ENCODE measurements around the gene COCH.

Gene COCH

GRCh38 chr14:30834353-30834752 is 40.0 kb upstream of the COCH start:
- Histone ChIP-seq H3K4me1 (ENCODE audit: low read length) (no peaks in the 10 kb centered on the region), H3K4me3 (ENCODE audit: low read length) (no peak overlapping the region), H2AFZ (ENCODE audit: low read length) (no peak overlapping the region), H3K36me3 (replicated peaks; ENCODE audit: insufficient read depth, low read length) (no peaks in the 10 kb centered on the region), H3K9me3 (replicated peaks; ENCODE audit: insufficient read depth, low read length) (no peaks in the 10 kb centered on the region), H4K20me1 (ENCODE audit: insufficient read depth, low read length) (no peaks in the 10 kb centered on the region), H3K27ac (ENCODE audit: low read length) (no peak overlapping the region), H3K27me3 (replicated peaks; ENCODE audit: insufficient read depth, low read length) (no peaks in the 10 kb centered on the region), H3K4me2 (ENCODE audit: low read depth, low read length) (no peak overlapping the region), H3K9me2 (replicated peaks; ENCODE audit: insufficient read depth, low read length) (no peaks in the 10 kb centered on the region), H3F3A (ENCODE audit: insufficient read depth, low read length) (no peaks in the 10 kb centered on the region), H3K79me2 (ENCODE audit: low read length) (no peaks in the 10 kb centered on the region), H3K9ac (ENCODE audit: low read length) (no peak overlapping the region)
- no peak for DNase-seq
- TF ChIP-seq CTCF (IDR thresholded peaks at IDR 0.05; ENCODE audit: low read length) = no peak
- TF ChIP-seq EZH2phosphoT487 (IDR thresholded peaks at IDR 0.05; ENCODE audit: low read length) = no peak
- TF ChIP-seq EZH2 (optimal IDR thresholded peaks at IDR 0.05; ENCODE audit: low read depth, low read length) = no peak

GRCh38 chr14:30838351-30838750 is 36.0 kb upstream of the COCH start:
- Histone ChIP-seq H3F3A (ENCODE audit: insufficient read depth, low read length) (no peaks in the 10 kb centered on the region), H3K27me3 (replicated peaks; ENCODE audit: insufficient read depth, low read length) (no peaks in the 10 kb centered on the region), H3K4me3 (ENCODE audit: low read length) (no peak overlapping the region), H4K20me1 (ENCODE audit: insufficient read depth, low read length) (no peaks in the 10 kb centered on the region), H3K4me2 (ENCODE audit: low read depth, low read length) (no peak overlapping the region), H3K4me1 (ENCODE audit: low read length) (no peaks in the 10 kb centered on the region), H3K9ac (ENCODE audit: low read length) (no peak overlapping the region), H2AFZ (ENCODE audit: low read length) (no peak overlapping the region), H3K79me2 (ENCODE audit: low read length) (no peaks in the 10 kb centered on the region), H3K27ac (ENCODE audit: low read length) (no peak overlapping the region), H3K9me2 (replicated peaks; ENCODE audit: insufficient read depth, low read length) (no peaks in the 10 kb centered on the region), H3K36me3 (replicated peaks; ENCODE audit: insufficient read depth, low read length) (no peaks in the 10 kb centered on the region), H3K9me3 (replicated peaks; ENCODE audit: insufficient read depth, low read length) (no peaks in the 10 kb centered on the region)
- DNase-seq = no peak
- no peak for TF ChIP-seq CTCF (IDR thresholded peaks at IDR 0.05; ENCODE audit: low read length)
- TF ChIP-seq EZH2phosphoT487 (IDR thresholded peaks at IDR 0.05; ENCODE audit: low read length) = no peak
- no peak for TF ChIP-seq EZH2 (optimal IDR thresholded peaks at IDR 0.05; ENCODE audit: low read depth, low read length)

- Histone ChIP-seq H3K79me2 (ENCODE audit: low read length) (no peaks in the 10 kb centered on the region), H4K20me1 (ENCODE audit: insufficient read depth, low read length) (no peaks in the 10 kb centered on the region), H3K9me3 (replicated peaks; ENCODE audit: insufficient read depth, low read length) (no peaks in the 10 kb centered on the region), H3K4me1 (ENCODE audit: low read length) (no peaks in the 10 kb centered on the region), H2AFZ (ENCODE audit: low read length) (no peak overlapping the region), H3K4me2 (ENCODE audit: low read depth, low read length) (no peak overlapping the region), H3K9me2 (replicated peaks; ENCODE audit: insufficient read depth, low read length) (no peaks in the 10 kb centered on the region), H3K27me3 (replicated peaks; ENCODE audit: insufficient read depth, low read length) (no peaks in the 10 kb centered on the region), H3K27ac (ENCODE audit: low read length) (no peak overlapping the region), H3K9ac (ENCODE audit: low read length) (no peak overlapping the region), H3K4me3 (ENCODE audit: low read length) (no peak overlapping the region), H3K36me3 (replicated peaks; ENCODE audit: insufficient read depth, low read length) (no peaks in the 10 kb centered on the region), H3F3A (ENCODE audit: insufficient read depth, low read length) (no peaks in the 10 kb centered on the region)
- DNase-seq = no peak
- TF ChIP-seq CTCF (IDR thresholded peaks at IDR 0.05; ENCODE audit: low read length) (no peak), EZH2 (optimal IDR thresholded peaks at IDR 0.05; ENCODE audit: low read depth, low read length) (no peak), EZH2phosphoT487 (IDR thresholded peaks at IDR 0.05; ENCODE audit: low read length) (no peak)
Observed at GRCh38 chr14:30840086-30840779, 34.1 kb upstream of the COCH start.

Data from MM.1S (cell line).